Glutamatergic neuron (in vitro differentiated cells): ENCODE data around the gene DMAC2. TPM values are rescaled to one million over a fixed set of nuclear protein-coding genes. Genes with fewer than 3 reads are reported as not detected.

ENCODE experiments used
- DNase-seq: peaks from one replicate; pipeline ENCODE4 v3.0.0; 2022
- H3K27ac Mint-ChIP-seq: one replicate; pipeline ENCODE4 v1.8.0; 2020; ENCODE audit warnings: mild to moderate bottlenecking, mixed read lengths, inconsistent platforms; ENCODE audit not compliant: unreplicated experiment
- H3K27me3 Mint-ChIP-seq: one replicate; pipeline ENCODE4 v1.8.0; 2020; ENCODE audit warnings: mild to moderate bottlenecking, moderate library complexity, mixed read lengths, inconsistent platforms; ENCODE audit not compliant: unreplicated experiment
- H3K36me3 Mint-ChIP-seq: one replicate; pipeline ENCODE4 v1.8.0; 2020; ENCODE audit warnings: mild to moderate bottlenecking, mixed read lengths, inconsistent platforms; ENCODE audit not compliant: unreplicated experiment
- H3K4me1 Mint-ChIP-seq: one replicate; pipeline ENCODE4 v1.8.0; 2020; ENCODE audit warnings: mild to moderate bottlenecking, low read depth, mixed read lengths, inconsistent platforms; ENCODE audit not compliant: unreplicated experiment
- H3K4me3 Mint-ChIP-seq: one replicate; pipeline ENCODE4 v1.8.0; 2020; ENCODE audit warnings: mild to moderate bottlenecking, mixed read lengths, inconsistent platforms; ENCODE audit not compliant: unreplicated experiment
- H3K9me3 Mint-ChIP-seq: one replicate; pipeline ENCODE4 v1.8.0; 2020; ENCODE audit warnings: mild to moderate bottlenecking, moderate library complexity, mixed read lengths, inconsistent platforms; ENCODE audit not compliant: unreplicated experiment
- CTCF ChIP-seq: fragments of 200-600 bp; sonication (generic); IDR thresholded peaks from one replicate; pipeline ENCODE4 v1.5.0; 2021; ENCODE audit not compliant: partially characterized antibody, unreplicated experiment
- total RNA-seq: library from RNA; stranded (reverse); fragmentation: NEBNext Ultra II Directional; extraction: Animal tissue kit (Norgen Biotek cat#: 25700); gene quantifications from one replicate; pipeline ENCODE4 v1.2.1, GENCODE V29; 2021; ENCODE audit not compliant: unreplicated experiment

Gene DMAC2
- total RNA-seq, 1 donor from 2014 or later: 99.4 TPM

DNA sequence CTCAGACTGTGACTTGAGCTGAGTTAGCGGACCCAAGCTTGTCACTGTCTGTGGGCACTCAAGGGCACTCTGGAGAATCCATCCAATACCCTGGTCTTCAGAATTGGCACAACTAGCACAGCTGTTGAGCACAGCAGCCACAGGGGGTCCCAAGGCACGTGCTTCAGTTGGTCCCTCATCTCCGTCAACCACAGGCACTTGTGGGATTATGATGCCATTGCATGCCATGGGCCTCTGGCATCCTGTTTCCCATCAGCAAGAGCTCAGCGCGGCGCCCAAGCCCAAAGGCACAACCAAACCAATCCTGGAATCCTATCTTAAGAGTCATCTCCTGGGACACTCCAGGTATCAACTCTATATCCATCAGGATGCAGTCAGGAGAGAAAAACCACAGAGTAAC is 8.8 kb downstream of the DMAC2 start:
- H3K4me3 Mint-ChIP-seq: peak overlapping the region; percentile 21
- peak overlapping the region; percentile 44 for H3K27ac Mint-ChIP-seq
- DNase-seq: no peak
- H3K9me3 Mint-ChIP-seq: peaks cover 7% of the 10 kb centered on the region
- H3K36me3 Mint-ChIP-seq: no peaks in the 10 kb centered on the region
- H3K27me3 Mint-ChIP-seq: peaks cover 11% of the 10 kb centered on the region
- H3K4me1 Mint-ChIP-seq: peaks cover 12% of the 10 kb centered on the region
- TF ChIP-seq CTCF: no peak

DNA sequence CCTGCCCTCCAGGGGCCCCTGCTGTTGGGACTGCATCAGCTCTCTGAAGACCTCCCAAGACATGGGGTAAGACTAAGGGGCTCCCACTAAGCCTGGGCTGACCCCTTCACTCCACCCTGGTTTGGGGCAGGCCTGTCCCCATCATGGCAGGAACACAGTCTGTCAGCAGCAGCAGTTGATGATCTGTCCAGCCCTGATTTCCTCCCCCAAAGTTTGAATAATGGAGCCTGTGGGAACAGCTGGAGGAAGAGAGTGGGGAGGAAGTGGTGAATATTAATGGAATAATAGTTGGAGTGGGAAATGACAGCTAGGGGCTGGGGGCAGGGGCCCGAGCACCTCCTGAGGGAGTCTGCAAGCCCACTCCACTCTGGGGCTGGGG is 11.2 kb downstream of the DMAC2 start:
- Mint-ChIP-seq H3K9me3 (peaks cover 7% of the 10 kb centered on the region), H3K4me3 (peak overlapping the region; percentile 81), H3K27ac (peak overlapping the region; percentile 85), H3K27me3 (peaks cover 11% of the 10 kb centered on the region), H3K4me1 (peaks cover 13% of the 10 kb centered on the region), H3K36me3 (no peaks in the 10 kb centered on the region)
- TF ChIP-seq CTCF: no peak
- no peak for DNase-seq

- H3K9me3 Mint-ChIP-seq: peaks cover 7% of the 10 kb centered on the region
- peaks cover 11% of the 10 kb centered on the region for H3K27me3 Mint-ChIP-seq
- peaks cover 13% of the 10 kb centered on the region for H3K4me1 Mint-ChIP-seq
- H3K36me3 Mint-ChIP-seq: no peaks in the 10 kb centered on the region
- peak overlapping the region; percentile 97 for H3K27ac Mint-ChIP-seq
- H3K4me3 Mint-ChIP-seq: peak overlapping the region; percentile 85
- peak; percentile 52 for DNase-seq
- TF ChIP-seq CTCF: no peak
Measured at GRCh38 chr19:41427647-41428480, 11.8 kb downstream of the DMAC2 start.

GRCh38 chr19:41426952-41427646 is 12.6 kb downstream of the DMAC2 start, which contains the start of gene B3GNT8:
B3GNT8 (minus strand) TSS chr19:41427374; CDS start chr19:41426778, 596 bp downstream.
- H3K4me3 Mint-ChIP-seq: peak within 1 kb of the TSS; percentile 98
- no peak for TF ChIP-seq CTCF
- no peaks in the 10 kb centered on the region for H3K36me3 Mint-ChIP-seq
- H3K4me1 Mint-ChIP-seq: peaks cover 13% of the 10 kb centered on the region
- H3K9me3 Mint-ChIP-seq: peaks cover 9% of the 10 kb centered on the region
- peaks cover 11% of the 10 kb centered on the region for H3K27me3 Mint-ChIP-seq
- peak; percentile 93 for DNase-seq
- H3K27ac Mint-ChIP-seq: peak within 1 kb of the TSS; percentile 98
